Stomach (tissue), 4 donors: ENCODE data around the gene ESYT2.

Experiments
- EP300 ChIP-seq: sonication (generic); formaldehyde crosslinking; IDR thresholded peaks from one replicate; pipeline ENCODE4 v1.6.1; 2017; ENCODE audit warnings: antibody characterized with exemption
- POLR2A ChIP-seq, 4 donors: fragments of 450-650 bp; IDR thresholded peaks; one replicate each; pipeline ENCODE4 v1.6.1; 2016; ENCODE audit warnings: antibody characterized with exemption in 4 of 4, control low read depth in 2 of 4, mild to moderate bottlenecking in 1 of 4, moderate library complexity in 1 of 4
- POLR2AphosphoS5 ChIP-seq, 3 donors: sonication (generic); formaldehyde crosslinking; IDR thresholded peaks; one replicate each; pipeline ENCODE4 v1.6.1; 2016; ENCODE audit warnings: antibody characterized with exemption in 3 of 3
- TF ChIP-seq, protein P1 (sequence below), 7 experiments: fragments of 450-650 bp in 4 of 7; fragments of 200-600 bp in 3 of 7; sonication (generic) in 3 of 7; IDR thresholded peaks; one replicate each; pipeline ENCODE4 v1.5.1; 2016 to 2019; ENCODE audit warnings: antibody characterized with exemption in 7 of 7, control low read depth in 2 of 7, mild to moderate bottlenecking in 1 of 7

DNA sequence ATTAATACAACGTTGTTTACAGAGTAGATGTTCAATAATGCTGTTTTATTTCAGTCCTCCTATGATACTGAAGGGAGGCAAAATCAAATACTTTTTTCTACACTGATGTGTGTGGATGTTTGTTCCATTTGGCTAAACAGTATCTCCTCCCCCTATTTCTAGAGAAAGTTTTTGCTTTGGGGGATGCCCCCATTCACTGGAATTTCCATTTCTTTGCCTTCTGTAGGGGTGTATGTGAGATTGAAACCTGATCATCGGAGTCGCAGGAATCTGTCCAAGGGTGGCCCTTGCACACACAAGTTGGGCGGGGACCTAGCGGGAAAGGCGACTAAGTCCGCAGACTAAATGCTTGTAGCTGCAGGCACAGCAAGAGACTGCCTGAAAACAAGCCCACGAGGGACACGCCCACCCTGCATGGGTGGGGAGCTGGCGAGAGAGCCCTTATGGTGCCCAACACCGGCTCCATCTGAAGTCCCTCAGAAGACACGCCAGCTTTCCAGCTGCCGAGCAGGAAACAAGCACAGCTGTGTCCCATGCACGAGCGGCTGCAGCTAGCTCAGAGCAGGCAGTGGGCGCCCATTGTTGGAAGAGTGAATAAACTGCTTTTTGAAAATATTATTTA is 58.0 kb downstream of the ESYT2 start:
- TF ChIP-seq POLR2AphosphoS5 (IDR thresholded peaks at IDR 0.05) (no peak), POLR2A (IDR thresholded peaks at IDR 0.05) (no peak), EP300 (no peak)
- TF ChIP-seq, protein P1, sequence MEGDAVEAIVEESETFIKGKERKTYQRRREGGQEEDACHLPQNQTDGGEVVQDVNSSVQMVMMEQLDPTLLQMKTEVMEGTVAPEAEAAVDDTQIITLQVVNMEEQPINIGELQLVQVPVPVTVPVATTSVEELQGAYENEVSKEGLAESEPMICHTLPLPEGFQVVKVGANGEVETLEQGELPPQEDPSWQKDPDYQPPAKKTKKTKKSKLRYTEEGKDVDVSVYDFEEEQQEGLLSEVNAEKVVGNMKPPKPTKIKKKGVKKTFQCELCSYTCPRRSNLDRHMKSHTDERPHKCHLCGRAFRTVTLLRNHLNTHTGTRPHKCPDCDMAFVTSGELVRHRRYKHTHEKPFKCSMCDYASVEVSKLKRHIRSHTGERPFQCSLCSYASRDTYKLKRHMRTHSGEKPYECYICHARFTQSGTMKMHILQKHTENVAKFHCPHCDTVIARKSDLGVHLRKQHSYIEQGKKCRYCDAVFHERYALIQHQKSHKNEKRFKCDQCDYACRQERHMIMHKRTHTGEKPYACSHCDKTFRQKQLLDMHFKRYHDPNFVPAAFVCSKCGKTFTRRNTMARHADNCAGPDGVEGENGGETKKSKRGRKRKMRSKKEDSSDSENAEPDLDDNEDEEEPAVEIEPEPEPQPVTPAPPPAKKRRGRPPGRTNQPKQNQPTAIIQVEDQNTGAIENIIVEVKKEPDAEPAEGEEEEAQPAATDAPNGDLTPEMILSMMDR (IDR thresholded peaks at IDR 0.05), result no peak
